GM23338 (cell line): Measurements from ENCODE around the gene EEF1E1.

Experiments used
- CREB1 ChIP-seq: fragments of 250-450 bp; sonication (Bioruptor Pico); IDR thresholded peaks from 2 replicates; pipeline ENCODE4 v1.5.0; 2020; ENCODE audit warnings: low read depth, mild to moderate bottlenecking, moderate library complexity
- CTCF ChIP-seq, 2 experiments: fragments of 200-600 bp in 1 of 2; sonication (generic) in 1 of 2; conservative IDR thresholded peaks; 2 replicates each; pipeline versions ENCODE4 v1.5.1 to v1.6.1; 2016 to 2017; ENCODE audit warnings: antibody characterized with exemption in 2 of 2, low read depth in 2 of 2, mild to moderate bottlenecking in 2 of 2, moderate library complexity in 1 of 2
- ETS1 ChIP-seq: IDR thresholded peaks from 2 replicates; pipeline ENCODE4 v1.6.1; 2016; ENCODE audit warnings: antibody characterized with exemption
- EZH2 ChIP-seq: fragments of 200-600 bp; sonication (generic); IDR thresholded peaks from one replicate; pipeline ENCODE4 v1.8.0; 2017; ENCODE audit warnings: antibody characterized with exemption, mild to moderate bottlenecking, low read depth; ENCODE audit not compliant: unreplicated experiment
- EZH2phosphoT487 ChIP-seq: fragments of 200-600 bp; sonication (generic); IDR thresholded peaks from one replicate; pipeline ENCODE4 v1.8.1; 2018; ENCODE audit warnings: antibody characterized with exemption; ENCODE audit not compliant: unreplicated experiment
- JUNB ChIP-seq: IDR thresholded peaks from one replicate; pipeline ENCODE4 v1.6.1; 2016; ENCODE audit warnings: antibody characterized with exemption; ENCODE audit not compliant: unreplicated experiment
- NANOG ChIP-seq: IDR thresholded peaks from 2 replicates; pipeline ENCODE4 v1.6.1; 2016; ENCODE audit warnings: antibody characterized with exemption, borderline replicate concordance
- POLR2AphosphoS5 ChIP-seq: IDR thresholded peaks from 2 replicates; pipeline ENCODE4 v1.6.1; 2016; ENCODE audit warnings: antibody characterized with exemption, low read depth
- REST ChIP-seq: IDR thresholded peaks from one replicate; pipeline ENCODE4 v1.6.1; 2018; ENCODE audit warnings: antibody characterized with exemption; ENCODE audit not compliant: unreplicated experiment
- STAT1 ChIP-seq: IDR thresholded peaks from one replicate; pipeline ENCODE4 v1.6.1; 2016; ENCODE audit warnings: antibody characterized with exemption; ENCODE audit not compliant: unreplicated experiment
- ZNF114 ChIP-seq: fragments of 250-450 bp; sonication (Bioruptor Pico); IDR thresholded peaks from 2 replicates; pipeline ENCODE4 v1.5.0; 2020; ENCODE audit warnings: mild to moderate bottlenecking, moderate library complexity
- ZNF331 ChIP-seq: fragments of 250-450 bp; sonication (Bioruptor Pico); IDR thresholded peaks from 2 replicates; pipeline ENCODE4 v1.5.0; 2020; ENCODE audit warnings: low read depth, mild to moderate bottlenecking, moderate library complexity

GRCh38 chr6:8060346-8060745 lies 42.0 kb downstream of the EEF1E1 start:
- TF ChIP-seq CTCF (conservative IDR thresholded peaks at IDR 0.05; ENCODE audit: low read depth in 2 of 2) (no peak), JUNB (no peak), POLR2AphosphoS5 (no peak), REST (no peak), CREB1 (CRISPR knock-in tag) (no peak), ETS1 (no peak), EZH2 (no peak), STAT1 (no peak), EZH2phosphoT487 (no peak), NANOG (no peak), ZNF114 (CRISPR knock-in tag) (no peak), ZNF331 (no peak)
